GM19193 (cell line): ENCODE data around the gene CCNF.

Experiments used
- POLR2A ChIP-seq: IDR thresholded peaks from 4 replicates; pipeline ENCODE4 v1.6.1; 2011; ENCODE audit not compliant: insufficient read depth, insufficient read length; ENCODE audit errors: extremely low read depth

Gene CCNF

DNA sequence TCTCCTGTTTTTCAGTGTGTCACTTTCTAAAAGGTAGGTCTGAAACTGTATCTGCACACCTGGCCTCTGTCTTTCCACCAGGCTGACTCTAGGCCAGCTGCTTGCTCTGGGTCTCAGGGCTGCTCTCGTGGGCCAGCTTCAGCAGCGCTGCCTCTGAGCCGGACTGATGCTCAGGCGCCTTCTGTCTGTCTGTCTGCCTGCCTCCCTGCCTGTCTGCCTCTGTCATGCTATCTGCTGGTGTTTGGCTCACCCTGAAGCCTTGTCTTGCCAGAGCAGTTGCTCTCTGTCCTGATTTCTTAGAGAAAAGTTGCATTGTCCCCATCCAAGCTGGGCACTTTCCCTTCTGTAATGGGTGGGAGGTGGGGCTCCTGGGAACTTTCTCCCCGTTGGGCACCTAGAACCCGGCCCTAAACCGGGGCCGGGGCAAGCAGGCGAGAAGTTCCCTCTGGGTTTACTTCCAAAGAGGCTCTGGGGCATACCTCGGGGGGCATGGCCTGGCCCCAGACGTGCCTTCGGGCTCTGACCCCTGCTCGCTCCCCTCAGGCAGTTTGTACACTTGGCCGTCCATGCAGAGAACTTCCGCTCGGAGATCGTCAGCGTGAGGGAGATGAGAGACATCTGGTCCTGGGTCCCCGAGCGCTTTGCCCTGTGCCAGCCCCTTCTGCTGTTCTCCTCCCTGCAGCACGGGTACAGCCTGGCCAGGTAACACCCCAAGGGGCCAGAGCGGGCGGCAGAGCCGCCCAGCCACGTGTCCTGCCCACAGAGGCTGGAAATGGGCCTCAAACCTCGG lies 68.6 kb downstream of the CCNF start:
- TF ChIP-seq POLR2A: no peak

- no peak for TF ChIP-seq POLR2A
Measured at GRCh38 chr16:2498531-2499253, 69.4 kb downstream of the CCNF start.

GRCh38 chr16:2499454-2499853 lies 70.2 kb downstream of the CCNF start:
- no peak for TF ChIP-seq POLR2A

DNA sequence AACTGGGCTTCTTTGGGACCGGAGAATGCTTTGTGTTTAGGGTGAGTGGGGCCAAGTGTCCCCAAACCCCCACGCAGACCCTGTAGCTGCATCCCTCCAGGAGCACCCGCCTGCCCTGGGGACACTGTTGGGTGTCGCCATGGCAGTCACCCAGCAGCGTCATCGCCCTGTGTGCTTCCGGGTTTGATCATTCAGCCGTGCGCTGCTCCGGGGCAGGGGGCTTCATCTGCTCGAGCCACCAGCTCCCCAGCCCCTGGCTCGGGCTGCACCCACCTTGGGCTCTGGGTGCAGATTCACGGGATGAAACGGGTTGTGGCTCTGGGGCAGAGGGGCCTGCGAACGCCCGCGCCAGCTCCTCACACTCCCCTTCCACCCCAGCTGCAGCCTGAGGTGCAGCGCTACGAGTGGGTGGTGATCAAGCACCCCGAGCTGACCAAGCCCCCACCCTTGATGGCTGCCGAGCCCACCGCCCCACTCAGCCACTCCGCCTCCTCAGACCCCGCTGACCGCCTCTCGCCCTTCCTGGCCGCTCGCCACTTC lies 70.7 kb downstream of the CCNF start:
- TF ChIP-seq POLR2A: no peak

- TF ChIP-seq POLR2A: no peak
Measured at GRCh38 chr16:2500430-2500917, 71.2 kb downstream of the CCNF start.

DNA sequence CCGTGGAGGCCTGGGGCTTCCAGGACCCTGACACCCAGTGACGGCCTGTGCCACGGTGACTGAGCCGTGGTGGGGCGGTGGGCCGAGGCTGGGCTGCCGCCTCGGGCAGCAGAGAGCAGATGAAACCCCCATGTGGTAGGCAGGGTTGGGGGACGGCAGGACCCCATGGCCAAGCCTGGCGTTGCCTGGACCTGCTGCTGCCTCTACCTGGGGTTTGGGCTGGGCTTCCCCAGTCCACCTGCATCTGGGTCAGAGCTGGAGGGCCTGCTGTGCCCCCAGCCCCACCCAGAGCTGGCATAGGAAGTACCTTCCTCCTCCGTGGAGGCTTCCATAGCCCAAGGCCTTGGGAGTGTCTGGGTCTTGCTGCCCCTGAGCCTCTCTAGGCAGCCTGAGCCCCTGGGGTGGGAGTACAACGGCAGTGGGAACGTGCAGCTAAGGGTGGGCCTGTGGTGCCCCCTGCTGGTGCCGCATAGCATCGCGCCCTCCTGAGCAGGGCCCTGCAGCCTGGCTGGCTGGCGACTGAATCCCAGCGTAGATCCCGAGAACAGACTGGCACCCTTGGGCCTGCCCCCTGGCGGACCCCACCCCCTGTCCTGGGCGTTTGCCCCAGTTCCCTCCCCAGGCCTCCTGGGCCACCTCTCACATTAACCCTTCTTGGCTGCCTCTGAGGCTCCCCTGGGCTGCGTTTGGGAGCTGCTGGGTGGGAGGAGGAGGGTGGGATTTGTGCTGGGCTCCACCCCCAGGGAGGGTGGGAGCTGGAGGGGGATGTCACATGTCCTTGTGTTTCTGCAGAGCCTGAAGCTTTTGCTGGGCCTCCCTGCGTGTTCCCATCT lies 71.9 kb downstream of the CCNF start:
- no peak for TF ChIP-seq POLR2A

DNA sequence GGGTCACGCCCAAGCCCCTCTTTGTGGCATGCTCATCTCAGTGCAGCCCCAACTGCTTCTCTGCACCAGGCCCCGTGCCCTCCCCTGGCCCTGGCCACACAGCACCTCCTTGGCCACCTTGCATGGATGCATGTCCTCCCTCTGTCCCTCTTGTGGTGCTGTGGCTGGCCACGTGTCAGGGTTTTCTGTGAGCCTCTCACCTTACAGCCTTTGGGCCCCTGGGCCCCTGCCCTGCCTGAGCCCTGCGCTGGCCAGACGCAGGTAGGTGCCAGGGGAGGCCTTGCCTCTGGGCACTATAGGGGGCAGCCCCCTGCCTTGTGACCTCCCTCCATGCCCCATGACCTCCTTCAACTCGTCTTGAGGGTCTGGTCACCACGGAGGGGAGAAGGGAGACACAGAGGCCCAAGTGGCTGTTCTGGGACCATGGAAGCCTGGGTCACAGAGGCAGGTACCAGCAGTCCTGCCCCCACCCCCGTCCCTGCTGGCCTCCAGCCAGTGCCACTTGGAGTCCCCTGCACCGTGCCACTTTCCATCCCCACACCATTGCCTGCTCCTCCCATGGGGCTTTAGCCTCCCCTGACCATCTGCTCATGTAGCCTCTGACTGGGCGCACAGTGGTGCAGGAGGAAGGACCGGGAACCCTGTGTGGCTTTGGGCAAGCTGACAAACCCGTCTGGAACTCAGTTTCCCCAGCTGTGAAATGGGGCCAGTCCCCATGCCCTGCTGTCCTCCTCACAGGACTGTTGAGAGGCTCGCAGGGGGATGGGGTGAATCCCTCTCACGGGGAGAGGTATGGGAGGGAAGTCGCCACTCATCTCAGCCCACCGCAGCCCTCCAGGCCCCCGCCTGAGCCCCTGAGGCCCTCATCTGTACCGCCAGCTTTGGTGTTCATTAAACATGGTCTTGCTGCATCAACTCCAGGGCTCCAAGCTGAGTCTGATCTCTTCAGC lies 73.0 kb downstream of the CCNF start:
- TF ChIP-seq POLR2A: no peak

- TF ChIP-seq POLR2A: no peak
Measured at GRCh38 chr16:2505695-2506094, 76.4 kb downstream of the CCNF start.

- TF ChIP-seq POLR2A: peak; percentile 31
Measured at GRCh38 chr16:2507052-2507659, 77.9 kb downstream of the CCNF start.

GRCh38 chr16:2507665-2508064 lies 78.4 kb downstream of the CCNF start:
- TF ChIP-seq POLR2A: no peak
